ENCODE results near the gene CTSC.

DNA sequence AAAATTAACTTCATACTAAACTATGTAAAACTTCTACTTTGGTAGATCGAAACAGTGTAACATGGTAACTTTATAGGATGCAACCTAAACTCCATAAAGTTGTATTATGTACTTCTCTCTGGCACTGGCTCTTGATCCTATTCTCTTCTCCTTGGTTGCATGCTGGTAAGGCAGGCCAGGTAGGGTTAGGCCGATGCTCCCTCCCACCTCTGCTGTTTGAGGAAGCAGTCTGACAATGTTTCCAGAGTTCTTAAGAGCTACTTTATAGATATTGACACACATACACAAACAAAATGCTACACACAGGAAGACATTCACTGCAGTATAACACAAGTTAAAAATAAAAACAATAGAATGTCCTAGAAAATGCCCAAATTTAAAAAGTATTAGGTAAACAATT, 22.5 kb downstream of the CTSC start:
- TF ChIP-seq, protein P1, sequence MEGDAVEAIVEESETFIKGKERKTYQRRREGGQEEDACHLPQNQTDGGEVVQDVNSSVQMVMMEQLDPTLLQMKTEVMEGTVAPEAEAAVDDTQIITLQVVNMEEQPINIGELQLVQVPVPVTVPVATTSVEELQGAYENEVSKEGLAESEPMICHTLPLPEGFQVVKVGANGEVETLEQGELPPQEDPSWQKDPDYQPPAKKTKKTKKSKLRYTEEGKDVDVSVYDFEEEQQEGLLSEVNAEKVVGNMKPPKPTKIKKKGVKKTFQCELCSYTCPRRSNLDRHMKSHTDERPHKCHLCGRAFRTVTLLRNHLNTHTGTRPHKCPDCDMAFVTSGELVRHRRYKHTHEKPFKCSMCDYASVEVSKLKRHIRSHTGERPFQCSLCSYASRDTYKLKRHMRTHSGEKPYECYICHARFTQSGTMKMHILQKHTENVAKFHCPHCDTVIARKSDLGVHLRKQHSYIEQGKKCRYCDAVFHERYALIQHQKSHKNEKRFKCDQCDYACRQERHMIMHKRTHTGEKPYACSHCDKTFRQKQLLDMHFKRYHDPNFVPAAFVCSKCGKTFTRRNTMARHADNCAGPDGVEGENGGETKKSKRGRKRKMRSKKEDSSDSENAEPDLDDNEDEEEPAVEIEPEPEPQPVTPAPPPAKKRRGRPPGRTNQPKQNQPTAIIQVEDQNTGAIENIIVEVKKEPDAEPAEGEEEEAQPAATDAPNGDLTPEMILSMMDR (optimal IDR thresholded peaks at IDR 0.05 in 1 of 3, IDR thresholded peaks at IDR 0.05 in 1 of 3, conservative IDR thresholded peaks at IDR 0.05 in 1 of 3; ENCODE audit: extremely low read depth in 1 of 3, insufficient read depth in 2 of 3, low read length in 3 of 3): no peak
- no peak for TF ChIP-seq EZH2 (IDR thresholded peaks at IDR 0.05; ENCODE audit: low read length)

Measured in keratinocyte (primary cell).